Stimulated activated CD4-positive, alpha-beta T cell treated with anti-CD3 and anti-CD28 coated beads, Interleukin-4, amount 100 ng/mL, for 48 hours (primary cell): ENCODE measurements around the gene NAA40.

Source experiments
- DNase-seq, 2 donors: peaks; one replicate each; pipeline ENCODE4 v3.0.0-alpha.2; 2020; ENCODE audit warnings: low read depth in 2 of 2

Gene NAA40

DNA sequence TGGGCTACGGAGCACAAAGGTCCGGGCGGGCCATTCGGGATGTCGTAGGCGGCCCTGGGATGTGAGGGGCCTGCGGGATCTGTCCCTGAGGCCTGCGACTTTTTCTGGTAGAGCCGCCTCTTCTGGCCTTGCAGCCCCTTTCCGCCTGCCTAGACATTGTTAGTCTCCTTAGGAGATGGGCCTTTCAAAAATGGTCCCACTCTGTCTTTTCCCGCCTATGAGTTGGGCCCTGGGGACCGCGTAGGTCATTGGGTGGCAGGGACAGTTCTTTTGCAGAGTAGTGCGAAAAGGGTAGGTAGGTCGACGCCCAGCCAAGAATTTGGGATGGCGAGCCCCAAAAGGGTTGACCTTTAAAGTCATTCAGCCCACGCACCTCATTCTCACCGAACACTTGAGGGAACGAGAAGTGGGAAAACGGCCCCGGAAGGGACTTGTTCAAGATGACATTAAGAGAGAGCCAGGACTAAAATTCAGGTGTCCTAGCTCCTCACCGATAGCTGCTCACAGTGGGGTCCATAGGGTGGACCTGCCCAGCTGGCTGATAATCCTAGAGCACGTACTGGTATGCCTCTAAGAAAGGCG is 48.2 kb downstream of the NAA40 start:
- no peak for DNase-seq

DNA sequence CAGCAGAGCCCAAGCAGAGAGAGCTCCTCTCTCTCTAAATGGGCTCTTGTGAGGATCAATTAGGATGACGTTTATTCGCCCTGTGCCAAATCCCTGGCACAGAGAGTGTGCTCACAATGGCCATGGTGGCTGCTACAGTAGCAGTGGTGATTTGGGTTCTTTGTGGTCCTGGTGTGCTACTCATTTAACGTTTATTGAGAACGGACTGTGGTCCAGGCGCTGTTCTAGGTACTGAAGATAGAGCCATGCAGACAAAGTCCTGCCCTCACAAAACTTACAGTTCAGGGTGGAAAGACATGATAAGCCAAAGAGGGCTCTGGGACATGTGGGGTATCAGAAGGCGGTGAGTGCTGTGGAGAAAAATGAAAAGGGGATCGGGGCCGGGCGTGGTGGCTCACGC is 52.8 kb downstream of the NAA40 start:
- DNase-seq: no peak

DNA sequence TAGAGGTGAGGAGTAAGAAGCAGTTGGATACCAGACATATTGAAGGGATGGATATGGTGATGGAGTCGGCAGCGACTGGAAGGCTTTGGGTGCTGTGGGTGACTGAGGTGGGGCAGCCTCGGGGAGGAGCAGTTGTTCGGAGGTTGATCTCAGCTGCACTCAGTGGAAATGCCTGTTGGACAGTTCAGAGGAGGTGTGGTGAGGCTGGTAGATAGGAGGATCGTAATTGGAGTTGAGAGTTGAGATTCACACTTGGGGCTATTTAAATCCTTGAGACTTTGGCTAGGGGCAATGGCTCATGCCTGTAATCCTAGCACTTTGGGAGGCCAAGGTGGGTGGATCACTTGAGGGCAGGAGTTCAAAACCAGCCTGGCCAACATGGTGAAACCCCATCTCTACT is 54.3 kb downstream of the NAA40 start:
- DNase-seq: no peak

DNA sequence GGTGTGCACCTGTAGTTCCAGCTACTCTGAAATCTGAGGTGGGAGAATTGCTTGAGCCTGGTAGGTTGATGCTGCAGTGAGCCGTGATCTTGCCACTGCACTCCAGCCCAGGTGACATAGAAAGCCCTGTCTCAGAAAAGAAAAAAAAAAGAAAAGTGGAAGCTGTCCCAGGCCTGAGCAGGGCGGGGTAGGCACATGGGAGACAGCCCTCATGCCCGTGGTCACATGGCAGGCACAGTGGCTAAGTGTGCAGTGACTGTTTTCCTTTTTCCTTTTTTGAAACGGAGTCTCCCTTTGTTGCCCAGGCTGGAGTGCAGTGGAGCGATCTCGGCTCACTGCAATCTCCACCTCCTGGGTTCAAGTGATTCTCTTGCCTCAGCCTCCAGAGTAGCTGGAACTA is 55.2 kb downstream of the NAA40 start:
- no peak for DNase-seq

DNA sequence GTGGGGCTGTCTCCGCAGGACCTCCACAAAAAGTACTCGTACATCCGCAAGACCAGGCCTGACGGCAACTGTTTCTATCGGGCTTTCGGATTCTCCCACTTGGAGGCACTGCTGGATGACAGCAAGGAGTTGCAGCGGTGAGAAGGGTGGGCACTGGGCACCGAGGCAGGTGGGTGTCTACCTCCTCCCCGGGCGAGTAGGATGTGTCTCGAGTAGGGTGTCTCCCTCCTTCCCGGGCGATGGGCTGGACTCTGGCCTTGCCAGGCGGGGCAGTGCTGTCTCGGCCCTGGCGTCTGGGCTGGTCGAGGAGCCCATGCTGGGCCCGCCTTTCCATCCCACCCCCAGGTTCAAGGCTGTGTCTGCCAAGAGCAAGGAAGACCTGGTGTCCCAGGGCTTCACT is 57.7 kb downstream of the NAA40 start:
- DNase-seq: no peak

DNA sequence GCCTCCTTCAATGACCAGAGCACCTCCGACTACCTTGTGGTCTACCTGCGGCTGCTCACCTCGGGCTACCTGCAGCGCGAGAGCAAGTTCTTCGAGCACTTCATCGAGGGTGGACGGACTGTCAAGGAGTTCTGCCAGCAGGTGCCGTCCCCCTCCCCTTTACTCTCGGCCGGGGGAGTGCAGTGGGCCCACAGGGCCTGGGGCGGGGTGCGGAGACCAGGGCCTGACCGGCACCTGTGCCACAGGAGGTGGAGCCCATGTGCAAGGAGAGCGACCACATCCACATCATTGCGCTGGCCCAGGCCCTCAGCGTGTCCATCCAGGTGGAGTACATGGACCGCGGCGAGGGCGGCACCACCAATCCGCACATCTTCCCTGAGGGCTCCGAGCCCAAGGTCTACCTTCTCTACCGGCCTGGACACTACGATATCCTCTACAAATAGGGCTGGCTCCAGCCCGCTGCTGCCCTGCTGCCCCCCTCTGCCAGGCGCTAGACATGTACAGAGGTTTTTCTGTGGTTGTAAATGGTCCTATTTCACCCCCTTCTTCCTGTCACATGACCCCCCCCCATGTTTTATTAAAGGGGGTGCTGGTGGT is 58.4 kb downstream of the NAA40 start:
- no peak for DNase-seq

DNA sequence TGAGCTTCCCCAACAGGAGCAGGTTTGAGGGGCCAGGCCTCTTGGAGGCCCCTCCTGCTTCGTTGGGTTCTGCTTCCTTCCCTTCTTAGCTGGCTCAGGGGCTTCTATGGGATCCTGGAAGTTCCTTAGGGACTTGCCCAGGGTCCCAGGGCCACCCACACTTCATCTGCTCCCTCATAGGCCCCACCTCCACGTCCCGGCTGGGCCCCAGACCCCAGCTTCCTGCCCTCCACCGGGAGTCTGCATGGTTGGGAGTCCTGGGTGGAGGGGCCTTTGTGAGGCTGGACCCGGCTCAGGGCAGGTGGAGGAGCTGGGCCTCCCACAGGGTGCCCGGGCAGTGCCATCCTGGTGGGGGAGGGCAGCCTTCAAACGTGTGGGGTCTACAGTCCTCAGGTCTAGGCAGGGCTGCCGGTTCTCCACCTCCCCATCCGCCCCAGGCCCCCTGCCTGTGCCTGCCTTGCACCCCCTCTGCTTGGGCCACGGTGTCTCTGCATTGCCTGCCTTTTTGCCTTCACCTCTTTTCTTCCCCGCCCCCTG is 59.1 kb downstream of the NAA40 start:
- no peak for DNase-seq

DNA sequence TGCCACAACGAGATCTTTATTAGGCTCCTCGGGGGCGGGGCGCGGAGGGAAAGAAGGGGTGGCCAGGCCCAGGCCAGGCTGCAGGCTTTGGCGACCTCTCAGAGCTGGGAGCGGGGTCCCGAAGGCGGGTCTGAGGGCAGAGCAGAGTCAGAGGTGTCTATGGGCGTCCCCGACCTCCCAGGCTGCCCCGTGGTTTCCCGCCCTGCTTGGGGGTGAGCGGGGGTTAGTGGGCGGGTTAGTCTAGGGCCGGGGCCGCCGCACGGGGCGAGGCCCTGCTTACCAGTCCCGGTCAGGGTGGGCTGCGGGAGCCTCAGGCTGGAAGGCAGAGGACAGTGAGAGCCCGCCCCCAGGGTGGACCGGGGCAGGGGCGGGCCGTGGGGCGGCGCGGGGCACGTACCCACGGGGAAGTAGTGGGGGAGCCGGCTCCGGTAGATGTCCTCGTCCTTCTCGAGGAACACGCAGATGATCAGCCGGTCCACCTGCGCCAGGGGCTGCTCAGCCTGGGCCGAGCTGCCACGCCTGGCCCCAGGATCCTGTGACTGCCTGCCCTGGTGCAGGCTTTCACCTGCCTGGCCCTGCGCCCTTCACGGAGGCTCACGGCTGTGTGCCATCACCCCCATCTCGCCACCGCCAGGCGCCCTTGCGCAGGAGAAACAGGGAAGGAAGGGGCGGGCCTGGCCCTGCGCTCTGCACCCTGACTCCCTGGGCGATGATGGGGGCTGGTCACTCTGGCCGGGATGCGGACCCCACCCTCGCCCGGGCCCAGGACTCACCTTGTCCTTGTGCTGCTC is 60.0 kb downstream of the NAA40 start:
- peak in 1 of 2 donors; percentile 12 for DNase-seq

DNA sequence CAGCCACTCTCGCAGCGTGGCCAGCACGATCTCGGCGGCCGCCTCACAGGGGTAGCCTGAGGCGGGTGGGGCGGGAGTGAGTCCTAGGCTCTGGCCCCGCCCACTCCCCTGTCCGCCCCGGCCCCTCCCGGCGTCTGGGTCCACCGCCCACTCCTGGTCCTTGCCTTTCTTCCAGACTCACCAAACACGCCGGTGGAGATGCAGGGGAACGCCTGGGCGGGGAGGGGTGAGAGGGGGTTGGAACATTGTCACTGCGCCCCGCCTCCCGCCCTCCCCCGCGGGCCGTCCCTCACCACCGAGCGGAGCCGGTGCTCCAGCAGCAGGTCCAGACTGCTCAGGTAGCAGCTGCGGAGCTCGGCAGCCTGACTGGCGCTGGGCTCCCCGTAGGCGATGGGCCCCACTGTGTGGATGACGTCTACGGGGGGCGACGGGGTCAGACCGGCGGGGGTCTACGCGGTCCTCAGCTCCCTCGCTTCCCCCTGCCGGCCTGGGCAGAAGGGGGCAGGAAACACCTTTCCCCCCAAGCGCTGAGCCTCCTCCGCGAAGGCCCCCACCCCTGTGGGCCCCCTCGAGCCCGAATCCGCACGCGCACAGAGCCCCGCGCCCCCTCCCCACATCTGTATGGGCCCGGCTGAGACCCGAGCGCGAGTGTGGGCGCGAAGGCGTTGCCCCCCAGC is 60.7 kb downstream of the NAA40 start:
- peak; percentile 45 to 52 for DNase-seq

DNA sequence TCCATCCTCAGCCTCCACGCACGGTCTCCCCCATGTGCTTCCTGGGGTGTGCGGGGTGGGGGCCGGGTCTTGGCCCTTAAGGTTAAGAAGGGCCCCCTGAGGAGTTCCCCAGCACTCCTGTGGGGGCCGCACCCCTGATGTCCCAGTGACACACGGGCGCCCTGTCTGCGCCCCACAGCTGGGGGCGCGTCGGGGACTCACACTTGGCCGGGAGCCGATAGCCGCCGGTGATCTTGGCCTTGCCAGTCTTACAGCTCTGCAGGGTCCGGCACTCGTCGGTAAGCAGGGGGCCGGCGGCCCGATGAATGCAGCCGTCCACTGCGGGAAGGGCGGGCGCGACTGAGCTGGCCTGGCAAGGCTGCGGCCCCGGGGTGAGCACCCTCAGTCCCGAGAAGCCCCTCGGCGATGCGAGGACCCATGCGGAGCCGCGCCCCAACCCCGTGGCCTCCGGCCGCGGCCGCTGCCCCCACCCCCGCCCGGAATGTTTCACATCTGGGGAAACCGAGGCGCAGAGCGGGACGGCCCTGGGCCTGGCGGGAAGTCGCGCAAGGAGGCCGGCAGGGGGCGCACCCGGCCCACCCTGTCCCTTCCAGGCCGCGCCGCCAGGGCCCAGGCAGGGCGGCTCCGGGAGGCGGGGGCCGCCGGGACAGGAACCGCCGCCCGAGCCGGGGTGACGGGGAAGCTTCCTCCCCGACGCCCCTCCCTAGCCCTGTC is 61.4 kb downstream of the NAA40 start:
- DNase-seq: peak; percentile 64 to 65

DNA sequence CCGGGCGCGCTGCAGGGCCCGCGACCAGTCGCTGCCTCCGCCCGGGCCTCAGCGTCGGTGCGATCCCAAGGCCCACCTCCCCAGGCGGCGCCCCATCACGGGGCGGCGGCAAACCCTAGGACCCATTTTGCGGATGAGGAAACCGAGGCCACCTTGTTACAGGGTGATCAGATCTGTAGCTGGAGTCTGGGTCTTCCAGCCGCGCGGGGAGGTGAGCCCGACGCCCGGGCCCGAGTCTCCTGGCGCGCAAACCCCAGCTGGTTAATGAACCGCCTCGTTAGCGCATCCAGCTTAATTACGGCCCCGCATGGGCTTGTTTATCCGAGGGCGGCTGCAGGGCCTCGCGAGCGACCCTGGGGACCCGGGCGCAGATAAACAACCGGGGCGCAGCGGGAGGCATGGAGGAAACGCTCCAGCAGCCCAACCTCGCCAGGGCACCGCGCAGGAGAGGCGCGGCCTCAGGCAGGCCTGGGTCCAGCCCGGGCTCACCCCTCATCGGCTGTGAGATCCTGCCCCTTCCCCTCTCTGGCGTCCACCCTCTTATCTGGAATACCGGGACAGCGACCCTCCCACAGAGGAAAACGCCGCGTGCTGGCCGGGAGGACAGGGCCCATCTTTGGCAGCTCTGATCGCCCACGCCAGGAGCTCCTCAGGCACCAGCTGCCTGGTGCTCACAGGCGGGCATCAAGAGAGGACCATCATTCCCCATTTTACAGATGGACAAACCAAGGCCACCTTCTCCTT is 62.1 kb downstream of the NAA40 start:
- DNase-seq: no peak

DNA sequence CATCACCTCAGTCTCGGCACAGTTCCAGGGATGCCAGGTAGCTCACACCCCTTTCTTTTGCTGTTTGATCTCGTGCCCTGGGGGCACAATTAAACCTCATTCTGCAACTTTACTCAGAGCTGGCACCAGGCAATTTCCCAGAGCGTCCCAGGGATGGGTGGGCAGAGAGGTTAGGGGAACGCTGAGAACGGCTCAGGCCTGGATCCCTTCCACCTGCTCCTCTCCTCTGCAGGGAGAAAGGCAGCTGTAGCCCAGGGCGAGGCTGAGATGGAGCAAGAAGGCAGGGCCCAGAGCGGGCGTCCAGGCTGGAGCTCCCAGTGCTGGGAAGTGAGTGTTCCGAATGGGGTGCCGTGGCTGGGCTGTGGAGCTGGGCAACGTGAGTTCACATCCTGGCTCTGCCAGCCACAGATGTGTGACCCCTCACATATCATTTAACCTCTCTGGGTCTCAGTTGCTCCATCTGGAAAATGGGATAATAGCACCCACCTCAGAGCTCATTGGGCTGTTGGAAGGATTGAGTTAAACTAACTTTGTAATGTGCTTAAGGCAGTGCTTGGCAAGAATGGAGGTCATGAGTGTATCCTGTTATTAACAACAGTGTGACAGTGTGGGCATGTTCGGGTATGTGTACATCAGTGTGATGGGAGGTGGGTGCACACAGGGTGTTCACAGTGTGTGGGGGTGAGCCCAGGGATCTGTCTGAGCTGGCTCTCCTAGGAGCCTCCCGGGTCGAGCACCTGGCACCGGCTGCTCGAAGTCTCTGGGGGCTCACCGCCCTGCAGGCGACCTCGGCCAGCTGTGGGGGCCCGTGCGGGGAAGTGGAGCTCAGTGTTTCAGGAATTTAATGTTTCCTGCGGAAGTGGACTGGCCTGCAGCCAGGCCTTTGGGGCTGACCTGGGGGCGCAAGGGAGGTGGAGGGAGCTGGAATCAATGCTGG is 63.0 kb downstream of the NAA40 start:
- no peak for DNase-seq

DNA sequence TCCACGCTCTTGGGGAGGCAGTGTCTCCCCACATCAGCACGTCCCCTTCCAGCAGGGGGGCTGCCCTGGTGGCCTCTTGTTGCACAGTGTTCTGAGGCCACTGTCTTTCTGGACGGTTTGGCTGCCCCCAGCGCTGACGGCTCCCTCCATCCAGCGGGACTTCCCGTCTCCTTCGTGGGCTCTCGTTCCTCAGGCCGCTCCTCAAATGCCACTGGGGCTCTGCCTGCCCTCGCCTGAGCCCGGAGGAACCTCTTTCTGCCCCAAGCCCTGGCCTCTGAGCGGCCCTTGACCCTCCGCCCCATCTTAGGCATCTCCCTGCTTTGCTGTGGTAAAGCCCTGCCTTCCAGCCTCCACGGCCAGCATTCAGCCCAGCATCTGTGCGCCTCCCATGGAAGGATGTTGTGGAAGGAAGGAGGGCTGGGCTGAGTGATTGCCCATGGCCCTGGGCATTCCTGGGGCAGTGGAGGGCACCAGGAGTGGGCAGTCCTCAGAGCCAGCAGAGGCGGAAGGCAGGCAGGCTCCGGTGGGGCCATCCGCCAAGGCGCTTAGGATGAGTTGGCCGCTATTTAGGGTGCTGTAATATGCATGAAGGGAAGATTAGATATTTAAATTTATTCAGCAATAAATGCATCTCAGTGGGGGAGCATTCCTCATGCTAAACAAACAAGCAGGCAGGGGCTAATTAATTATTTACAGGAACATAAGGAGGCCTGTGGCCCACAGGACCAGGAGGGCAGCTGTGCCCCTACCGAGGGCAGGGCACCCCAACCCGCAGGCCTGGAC is 65.2 kb downstream of the NAA40 start:
- DNase-seq: no peak

DNA sequence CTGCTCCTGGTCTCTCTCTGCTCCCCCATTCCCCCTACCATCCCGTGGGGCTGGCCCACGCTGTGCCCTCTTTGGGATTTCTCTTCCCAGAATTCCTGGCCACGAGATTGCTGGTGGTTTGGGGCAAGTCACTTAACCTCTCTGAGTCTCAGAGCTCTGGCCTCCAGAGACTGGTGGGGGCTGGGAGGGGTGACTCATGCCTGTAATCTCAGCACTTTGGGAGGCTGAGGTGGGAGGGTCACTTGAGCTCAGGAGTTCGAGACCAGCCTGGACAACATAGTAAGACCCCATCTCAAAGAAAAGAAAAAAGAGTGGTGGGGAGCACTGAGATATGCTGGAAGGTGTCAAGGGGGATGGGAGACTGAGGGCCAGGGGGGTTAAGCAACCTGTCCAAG is 65.8 kb downstream of the NAA40 start:
- no peak for DNase-seq

DNA sequence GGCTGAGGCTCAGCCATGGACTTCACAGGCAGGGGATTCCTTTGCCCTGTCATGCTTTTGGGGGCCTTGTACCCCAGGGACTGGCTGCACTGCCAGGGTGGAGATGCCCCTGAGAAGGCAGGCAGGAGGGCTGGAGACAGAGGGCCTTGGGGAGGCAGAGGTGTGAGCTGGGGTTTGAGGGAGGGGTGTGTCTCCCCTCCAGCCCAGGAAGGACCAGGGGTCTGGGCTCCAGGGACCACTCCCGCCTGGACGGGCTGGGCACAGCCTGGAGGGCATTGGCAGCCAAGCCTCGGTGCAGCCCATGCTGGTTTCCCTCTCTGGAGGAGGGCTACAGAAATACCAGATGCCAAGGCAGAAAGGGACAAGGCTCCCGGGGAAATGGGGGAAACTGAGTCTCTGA is 66.9 kb downstream of the NAA40 start:
- no peak for DNase-seq

DNA sequence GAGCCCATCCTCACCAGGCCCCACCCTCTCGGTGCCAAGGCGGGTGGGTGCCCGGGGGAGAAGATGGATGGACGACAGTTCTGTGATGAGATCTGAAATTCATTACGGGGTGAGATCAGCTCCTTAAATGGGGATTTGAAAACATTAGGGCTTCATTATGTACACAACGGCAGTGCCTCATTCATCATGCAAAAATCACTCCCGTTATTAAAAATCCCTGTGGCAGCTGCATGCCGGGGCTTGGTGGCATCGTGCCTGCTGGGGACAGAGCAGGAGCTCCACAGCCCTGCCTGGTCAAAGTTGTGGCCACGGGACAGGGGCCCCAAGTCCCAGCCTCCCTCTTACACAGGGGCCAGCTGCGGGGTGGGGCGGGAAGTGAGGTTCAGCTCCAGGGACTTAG is 67.6 kb downstream of the NAA40 start:
- no peak for DNase-seq
